CD4-positive, CD25-positive, alpha-beta regulatory T cell (primary cell): ENCODE data around the gene DDX10. TPM values are rescaled to one million over a fixed set of nuclear protein-coding genes. Genes with fewer than 3 reads are reported as not detected.
A peak's percentile ranks its signal among the peaks of the same experiment; 100 is the strongest.

Experiments used
- ATAC-seq, 2 donors: fragments of 150-1000 bp; cut with Tn5 transposase; one replicate each; pipeline ENCODE4 v1.10.0; 2021; ENCODE audit warnings: low read depth in 2 of 2, moderate number of reproducible peaks in 2 of 2, moderate library complexity in 1 of 2
- DNase-seq, 3 donors: peaks; one replicate each; pipeline versions ENCODE4 v3.0.0 to v3.0.0-alpha.2; 2012 to 2022; ENCODE audit warnings: mixed read lengths in 1 of 3
- H3K27ac ChIP-seq: one replicate; pipeline ENCODE4 v1.7.0; 2013; ENCODE audit warnings: mild to moderate bottlenecking, low read length; ENCODE audit not compliant: insufficient read depth, poor library complexity, severe bottlenecking
- H3K27me3 ChIP-seq: one replicate; pipeline ENCODE4 v1.7.0; 2013; ENCODE audit warnings: low read length; ENCODE audit not compliant: control insufficient read depth, insufficient read depth
- H3K36me3 ChIP-seq: one replicate; pipeline ENCODE4 v1.7.0; 2013; ENCODE audit warnings: mild to moderate bottlenecking, low read length, moderate library complexity; ENCODE audit not compliant: control insufficient read depth, insufficient read depth
- H3K4me1 ChIP-seq: 2 replicates; pipeline ENCODE4 v1.7.0; 2013; ENCODE audit warnings: mild to moderate bottlenecking, low read length; ENCODE audit not compliant: insufficient read depth, control insufficient read depth, poor library complexity, severe bottlenecking
- H3K4me3 ChIP-seq: one replicate; pipeline ENCODE4 v1.7.0; 2013; ENCODE audit warnings: low read depth, mild to moderate bottlenecking, low read length, moderate library complexity
- H3K9me3 ChIP-seq, 2 experiments: 1 replicate in 1 of 2; 2 replicates in 1 of 2; pipeline ENCODE4 v1.7.0; 2013; ENCODE audit warnings: low read length in 2 of 2, mild to moderate bottlenecking in 1 of 2, moderate library complexity in 1 of 2; ENCODE audit not compliant: control insufficient read depth in 2 of 2
- H3K27ac Mint-ChIP-seq, 3 donors: one replicate each; pipeline ENCODE4 v1.8.0; 2020 to 2022; ENCODE audit warnings: mild to moderate bottlenecking in 3 of 3, mixed read lengths in 3 of 3, moderate library complexity in 2 of 3
- H3K27me3 Mint-ChIP-seq: one replicate; pipeline ENCODE4 v1.8.0; 2022; ENCODE audit warnings: mild to moderate bottlenecking, mixed read lengths
- H3K36me3 Mint-ChIP-seq: one replicate; pipeline ENCODE4 v1.8.0; 2020; ENCODE audit warnings: mixed read lengths
- H3K4me1 Mint-ChIP-seq, 4 donors: one replicate each; pipeline ENCODE4 v1.8.0; 2020 to 2022; ENCODE audit warnings: mixed read lengths in 4 of 4, mild to moderate bottlenecking in 1 of 4
- H3K4me3 Mint-ChIP-seq, 4 donors: one replicate each; pipeline ENCODE4 v1.8.0; 2020 to 2022; ENCODE audit warnings: mild to moderate bottlenecking in 4 of 4, mixed read lengths in 4 of 4, moderate library complexity in 3 of 4
- H3K9me3 Mint-ChIP-seq, 7 donors: one replicate each; pipeline ENCODE4 v1.8.0; 2020 to 2022; ENCODE audit warnings: mixed read lengths in 7 of 7, mild to moderate bottlenecking in 3 of 7, moderate library complexity in 2 of 7
- polyA plus RNA-seq, 4 donors: library from polyadenylated mRNA; unstranded; fragments of 300-500 nt; fragmentation: Illumina TruSeq; gene quantifications; one replicate each; pipeline ENCODE4 v1.2.3, GENCODE V29; 2021
- total RNA-seq: library from RNA; stranded (reverse); gene quantifications from one replicate; pipeline ENCODE4 v1.2.3, GENCODE V29; 2022

Gene DDX10
- total RNA-seq (23.3 TPM), polyA plus RNA-seq (10 to 100 TPM; 10.5 to 15.1 (median 13.7) TPM)

DNA sequence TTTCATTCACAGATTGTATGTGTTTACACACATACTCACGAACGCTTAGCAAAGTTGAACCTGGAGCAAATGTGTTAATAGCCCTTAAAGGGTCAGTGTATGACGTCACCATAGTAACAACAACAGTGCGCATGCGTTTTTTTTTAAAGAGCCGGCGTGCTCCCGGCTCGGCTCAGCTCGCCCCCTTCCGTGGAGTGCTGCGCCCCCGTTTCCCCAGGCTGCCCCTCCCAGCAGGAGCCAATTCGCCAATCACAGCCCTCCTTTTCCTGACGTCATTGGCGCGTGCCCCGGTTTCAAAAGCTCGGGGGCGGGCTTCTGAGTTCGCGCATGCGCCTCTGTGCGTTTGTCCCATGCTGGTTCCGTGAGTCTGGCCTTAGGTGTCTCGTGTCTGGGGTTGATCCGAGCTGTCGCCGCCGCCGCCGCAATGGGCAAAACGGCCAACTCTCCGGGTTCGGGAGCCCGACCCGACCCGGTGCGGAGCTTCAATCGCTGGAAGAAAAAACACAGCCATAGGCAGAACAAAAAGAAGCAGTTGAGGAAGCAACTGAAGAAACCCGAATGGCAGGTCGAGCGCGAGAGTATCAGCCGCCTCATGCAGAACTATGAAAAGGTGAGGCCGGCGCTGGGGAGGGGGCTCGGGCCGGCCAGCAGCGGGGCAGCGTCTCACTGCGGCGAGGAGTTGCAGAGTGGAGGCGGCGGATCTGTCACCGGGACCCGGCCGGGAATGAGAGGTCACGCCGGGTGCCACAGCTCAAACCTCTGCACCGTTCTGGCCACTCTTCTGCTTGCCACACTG, at the start of gene DDX10:
DDX10 (plus strand) TSS at position 340 of the 796 bp plus-strand sequence; CDS start at position 425, 85 bp downstream.
- Mint-ChIP-seq H3K36me3 (peaks cover 17% of the 10 kb centered on the region), H3K27ac (peak within 1 kb of the TSS; percentile 32 to 100 (median 100)), H3K4me3 (peak within 1 kb of the TSS; percentile 99 to 100 (median 100)), H3K4me1 (peaks cover 18 to 55% (median 42%) of the 10 kb centered on the region in 4 donors), H3K9me3 (peaks cover 0 to under 1% (median 0%) of the 10 kb centered on the region in 7 donors), H3K27me3 (peaks cover 19% of the 10 kb centered on the region)
- Histone ChIP-seq H3K27me3 (no peaks in the 10 kb centered on the region), H3K36me3 (peaks cover 2% of the 10 kb centered on the region), H3K27ac (peak within 1 kb of the TSS; percentile 68), H3K4me1 (peaks cover 11% of the 10 kb centered on the region), H3K4me3 (peak within 1 kb of the TSS; percentile 82), H3K9me3 (no peaks in the 10 kb centered on the region)
- peak; percentile 98 to 99 for ATAC-seq
- DNase-seq, result peak; percentile 98 to 99 (median 98)

GRCh38 chr11:108616549-108616948, 48.3 kb upstream of the DDX10 start:
- H3K27ac ChIP-seq, result no peak overlapping the region
- Mint-ChIP-seq H3K27ac (no peak overlapping the region), H3K4me1 (no peaks in the 10 kb centered on the region), H3K36me3 (no peaks in the 10 kb centered on the region), H3K4me3 (no peak overlapping the region), H3K9me3 (peaks cover 0 to 1% (median 0%) of the 10 kb centered on the region in 7 donors), H3K27me3 (peaks cover 21% of the 10 kb centered on the region)
- ATAC-seq (no peak), DNase-seq (no peak)
- H3K36me3 ChIP-seq, result no peaks in the 10 kb centered on the region
- H3K27me3 ChIP-seq, result peaks cover 18% of the 10 kb centered on the region
- H3K4me3 ChIP-seq, result no peak overlapping the region
- H3K4me1 ChIP-seq, result no peaks in the 10 kb centered on the region
- H3K9me3 ChIP-seq, result no peaks in the 10 kb centered on the region

- ATAC-seq (no peak), DNase-seq (no peak)
- H3K27me3 ChIP-seq, result peaks cover 18% of the 10 kb centered on the region
- no peak overlapping the region for H3K4me3 ChIP-seq
- no peaks in the 10 kb centered on the region for H3K36me3 Mint-ChIP-seq
- no peaks in the 10 kb centered on the region for H3K36me3 ChIP-seq
- H3K4me3 Mint-ChIP-seq, result no peak overlapping the region
- no peaks in the 10 kb centered on the region for H3K9me3 ChIP-seq
- H3K27me3 Mint-ChIP-seq, result peaks cover 24% of the 10 kb centered on the region
- H3K27ac ChIP-seq, result no peak overlapping the region
- H3K4me1 Mint-ChIP-seq, result no peaks in the 10 kb centered on the region
- H3K9me3 Mint-ChIP-seq, result peaks cover 0 to 1% (median 0%) of the 10 kb centered on the region in 7 donors
- no peaks in the 10 kb centered on the region for H3K4me1 ChIP-seq
- H3K27ac Mint-ChIP-seq, result no peak overlapping the region
These were observed 47.8 kb upstream of the DDX10 start for GRCh38 chr11:108617055-108617454.

DNA sequence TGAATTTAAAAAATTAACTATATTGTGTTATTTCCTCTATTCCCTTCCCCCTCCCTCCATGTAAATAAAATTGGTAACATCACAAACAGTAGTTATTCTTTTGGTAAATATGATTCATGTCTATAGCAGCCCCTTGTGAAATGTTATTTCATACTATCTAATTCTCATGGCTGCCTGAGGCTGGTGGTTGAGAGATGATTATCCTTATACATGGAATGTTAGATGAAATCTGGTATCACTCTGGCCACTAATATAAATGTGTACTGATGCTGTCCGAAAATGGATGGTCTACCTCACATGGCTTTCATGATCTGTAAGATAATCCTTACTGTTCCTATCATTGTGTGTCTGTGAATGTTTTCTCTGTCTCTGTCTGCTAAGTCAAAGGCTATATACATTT, 46.3 kb upstream of the DDX10 start:
- H3K27ac Mint-ChIP-seq, result no peak overlapping the region
- ATAC-seq, result no peak
- peaks cover 29% of the 10 kb centered on the region for H3K27me3 Mint-ChIP-seq
- Histone ChIP-seq H3K27me3 (peaks cover 18% of the 10 kb centered on the region), H3K4me3 (no peak overlapping the region), H3K4me1 (no peaks in the 10 kb centered on the region), H3K9me3 (no peaks in the 10 kb centered on the region), H3K27ac (no peak overlapping the region), H3K36me3 (no peaks in the 10 kb centered on the region)
- no peaks in the 10 kb centered on the region for H3K36me3 Mint-ChIP-seq
- peaks cover 0 to 4% (median 0%) of the 10 kb centered on the region in 4 donors for H3K4me1 Mint-ChIP-seq
- no peak overlapping the region for H3K4me3 Mint-ChIP-seq
- no peak for DNase-seq
- H3K9me3 Mint-ChIP-seq, result no peaks in the 10 kb centered on the region

- Histone ChIP-seq H3K9me3 (no peaks in the 10 kb centered on the region), H3K27ac (no peak overlapping the region), H3K36me3 (no peaks in the 10 kb centered on the region), H3K4me3 (no peak overlapping the region), H3K4me1 (no peaks in the 10 kb centered on the region), H3K27me3 (peaks cover 18% of the 10 kb centered on the region)
- peaks cover 37% of the 10 kb centered on the region for H3K27me3 Mint-ChIP-seq
- no peaks in the 10 kb centered on the region for H3K36me3 Mint-ChIP-seq
- no peak overlapping the region for H3K4me3 Mint-ChIP-seq
- H3K27ac Mint-ChIP-seq, result no peak overlapping the region
- DNase-seq (no peak), ATAC-seq (no peak)
- H3K4me1 Mint-ChIP-seq, result peaks cover 4 to 11% (median 8%) of the 10 kb centered on the region in 4 donors
- H3K9me3 Mint-ChIP-seq, result peaks cover 0 to 1% (median 0%) of the 10 kb centered on the region in 7 donors
These were observed 43.7 kb upstream of the DDX10 start for GRCh38 chr11:108620958-108621772.

- H3K27ac ChIP-seq, result no peak overlapping the region
- ATAC-seq (no peak), DNase-seq (no peak)
- Mint-ChIP-seq H3K27me3 (peaks cover 39% of the 10 kb centered on the region), H3K27ac (no peak overlapping the region), H3K4me3 (no peak overlapping the region), H3K9me3 (peaks cover 0 to 1% (median 0%) of the 10 kb centered on the region in 7 donors), H3K36me3 (no peaks in the 10 kb centered on the region), H3K4me1 (peaks cover 4 to 11% (median 8%) of the 10 kb centered on the region in 4 donors)
- no peaks in the 10 kb centered on the region for H3K9me3 ChIP-seq
- no peaks in the 10 kb centered on the region for H3K4me1 ChIP-seq
- no peak overlapping the region for H3K4me3 ChIP-seq
- H3K36me3 ChIP-seq, result no peaks in the 10 kb centered on the region
- peaks cover 17% of the 10 kb centered on the region for H3K27me3 ChIP-seq
These were observed 42.5 kb upstream of the DDX10 start for GRCh38 chr11:108622341-108622740.

GRCh38 chr11:108624196-108624925, 40.5 kb upstream of the DDX10 start:
- H3K9me3 ChIP-seq, result no peaks in the 10 kb centered on the region
- no peaks in the 10 kb centered on the region for H3K4me1 ChIP-seq
- Mint-ChIP-seq H3K27ac (no peak overlapping the region), H3K4me3 (peak overlapping the region in 1 of 4 donors; percentile 1), H3K36me3 (no peaks in the 10 kb centered on the region), H3K27me3 (peaks cover 38% of the 10 kb centered on the region), H3K9me3 (peaks cover 0 to 1% (median 0%) of the 10 kb centered on the region in 7 donors), H3K4me1 (peaks cover 4 to 11% (median 8%) of the 10 kb centered on the region in 4 donors)
- peaks cover 8% of the 10 kb centered on the region for H3K27me3 ChIP-seq
- DNase-seq (peak in 1 of 3 donors; percentile 4), ATAC-seq (no peak)
- no peaks in the 10 kb centered on the region for H3K36me3 ChIP-seq
- no peak overlapping the region for H3K27ac ChIP-seq
- no peak overlapping the region for H3K4me3 ChIP-seq
